Keratinocyte (primary cell): ENCODE data around the gene BID. TPM values are rescaled to one million over a fixed set of nuclear protein-coding genes. Genes with fewer than 3 reads are reported as not detected.

Experiments used
- DNase-seq: peaks from one replicate; pipeline ENCODE4 v3.0.0-alpha.2; 2011; ENCODE audit warnings: low read depth, missing footprints, low spot score
- FAIRE-seq: peaks from 2 replicates; lab custom pipeline; 2011; peaks lifted over from hg19 to GRCh38; lab: Jason Lieb, UNC
- H2AFZ ChIP-seq: 2 replicates; pipeline ENCODE4 v1.6.0; 2012; ENCODE audit warnings: low read length, control low read depth, inconsistent platforms; ENCODE audit not compliant: control insufficient read depth
- H3K27ac ChIP-seq: 2 replicates; pipeline ENCODE4 v1.5.1; 2011; ENCODE audit warnings: low read length; ENCODE audit not compliant: control insufficient read depth, insufficient read depth
- H3K27me3 ChIP-seq: 3 replicates; pipeline ENCODE4 v1.6.0; 2011; ENCODE audit warnings: low read length; ENCODE audit not compliant: control insufficient read depth, insufficient read depth; ENCODE audit errors: extremely low read depth
- H3K36me3 ChIP-seq, 2 experiments: 2 replicates in 1 of 2; 3 replicates in 1 of 2; pipeline ENCODE4 v1.5.1; 2011; ENCODE audit warnings: low read length in 2 of 2, mild to moderate bottlenecking in 1 of 2; ENCODE audit not compliant: control insufficient read depth in 2 of 2, insufficient read depth in 2 of 2; ENCODE audit errors: extremely low read depth in 1 of 2
- H3K4me1 ChIP-seq: 3 replicates; pipeline ENCODE4 v1.5.1; 2011; ENCODE audit warnings: low read length; ENCODE audit not compliant: control insufficient read depth, insufficient read depth; ENCODE audit errors: extremely low read depth
- H3K4me2 ChIP-seq: 3 replicates; pipeline ENCODE4 v1.6.0; 2011; ENCODE audit warnings: low read depth, low read length; ENCODE audit not compliant: control insufficient read depth, insufficient read depth; ENCODE audit errors: extremely low read depth
- H3K4me3 ChIP-seq, 3 experiments: fragments of 200-600 bp in 1 of 3; sonication (generic) in 1 of 3; 2 replicates in 2 of 3; 3 replicates in 1 of 3; pipeline ENCODE4 v1.5.1; 2011 to 2016; ENCODE audit warnings: low read length in 3 of 3, mild to moderate bottlenecking in 3 of 3, control low read depth in 2 of 3, inconsistent platforms in 1 of 3, low read depth in 1 of 3, mixed read lengths in 1 of 3, mixed run types in 1 of 3, moderate library complexity in 1 of 3; ENCODE audit not compliant: control insufficient read depth in 2 of 3, insufficient read depth in 2 of 3; ENCODE audit errors: extremely low read depth in 1 of 3
- H3K79me2 ChIP-seq: 2 replicates; pipeline ENCODE4 v1.6.0; 2012; ENCODE audit warnings: low read length; ENCODE audit not compliant: control insufficient read depth, insufficient read depth
- H3K9ac ChIP-seq: 3 replicates; pipeline ENCODE4 v1.6.0; 2011; ENCODE audit warnings: low read length; ENCODE audit not compliant: control insufficient read depth, insufficient read depth; ENCODE audit errors: extremely low read depth
- H3K9me1 ChIP-seq: 3 replicates; pipeline ENCODE4 v1.6.0; 2011; ENCODE audit warnings: low read length; ENCODE audit not compliant: control insufficient read depth, insufficient read depth; ENCODE audit errors: extremely low read depth
- H3K9me3 ChIP-seq: 2 replicates; pipeline ENCODE4 v1.5.1; 2012; ENCODE audit warnings: low read depth, low read length; ENCODE audit not compliant: control insufficient read depth
- H4K20me1 ChIP-seq: 3 replicates; pipeline ENCODE4 v1.6.0; 2011; ENCODE audit warnings: low read length; ENCODE audit not compliant: control insufficient read depth, insufficient read depth; ENCODE audit errors: extremely low read depth
- CTCF ChIP-seq, 3 experiments: IDR thresholded peaks in 1 of 3; conservative IDR thresholded peaks in 1 of 3; optimal IDR thresholded peaks in 1 of 3; 2 replicates in 2 of 3; 3 replicates in 1 of 3; pipeline versions ENCODE3 to v1.5.1; 2011; ENCODE audit warnings: low read length in 3 of 3, mild to moderate bottlenecking in 3 of 3, moderate library complexity in 2 of 3, control low read depth in 1 of 3, inconsistent platforms in 1 of 3; ENCODE audit not compliant: insufficient read depth in 2 of 3; ENCODE audit errors: extremely low read depth in 1 of 3
- EZH2 ChIP-seq: IDR thresholded peaks from one replicate; pipeline ENCODE4 v1.6.1; 2012; ENCODE audit warnings: inconsistent platforms, mild to moderate bottlenecking, low read length, moderate library complexity
- dilution Hi-C: fragments of 300-500 bp; cut with MboI; formaldehyde crosslinking; loops from one replicate; pipeline ENCODE4 v1.7.0; 2020; ENCODE audit warnings: low sequenced_read_pairs; ENCODE audit not compliant: extremely low pct_ligation_motif_present
- polyA plus RNA-seq, 5 experiments: library from polyadenylated mRNA; depleted of rRNA in 3 of 5; stranded (reverse) in 3 of 5; stranded (forward) in 1 of 5; unstranded in 1 of 5; fragments of >200 nt; gene quantifications; 1 replicate in 1 of 5; 2 replicates in 3 of 5; 3 replicates in 1 of 5; pipeline versions ENCODE4 v1.2.1 to v1.2.3, GENCODE V29; 2011 to 2012; ENCODE audit warnings: missing spikeins in 2 of 5, low read depth in 1 of 5, low replicate concordance in 1 of 5

Gene BID
- polyA plus RNA-seq, 1 donor (not counting 4 experiments of a cell fraction or from before 2014, with no cell fraction given): 46.0 TPM

GRCh38 chr22:17823226-17823625, 49.0 kb upstream of the BID start:
- H3K4me1 ChIP-seq: no peaks in the 10 kb centered on the region
- H3K4me2 ChIP-seq: no peak overlapping the region
- TF ChIP-seq EZH2 (no peak), CTCF (optimal IDR thresholded peaks at IDR 0.05 in 1 of 3, IDR thresholded peaks at IDR 0.05 in 1 of 3, conservative IDR thresholded peaks at IDR 0.05 in 1 of 3; ENCODE audit: extremely low read depth in 1 of 3, insufficient read depth in 2 of 3, low read length in 3 of 3) (no peak)
- H3K27ac ChIP-seq: no peak overlapping the region
- H3K79me2 ChIP-seq: no peaks in the 10 kb centered on the region
- no peaks in the 10 kb centered on the region for H3K9me1 ChIP-seq
- H3K4me3 ChIP-seq: no peak overlapping the region
- DNase-seq (no peak), FAIRE-seq (no peak)
- dilution Hi-C loops: no loop called here
- peaks cover 21 to 32% of the 10 kb centered on the region in 2 experiments for H3K36me3 ChIP-seq
- no peak overlapping the region for H3K9ac ChIP-seq
- H3K27me3 ChIP-seq: no peaks in the 10 kb centered on the region
- H2AFZ ChIP-seq: no peak overlapping the region
- no peaks in the 10 kb centered on the region for H4K20me1 ChIP-seq
- H3K9me3 ChIP-seq: no peaks in the 10 kb centered on the region

GRCh38 chr22:17822087-17822486, 47.8 kb upstream of the BID start:
- Histone ChIP-seq H3K9me3 (no peaks in the 10 kb centered on the region), H4K20me1 (no peaks in the 10 kb centered on the region), H2AFZ (no peak overlapping the region), H3K27me3 (no peaks in the 10 kb centered on the region), H3K27ac (no peak overlapping the region), H3K9me1 (no peaks in the 10 kb centered on the region), H3K9ac (no peak overlapping the region), H3K36me3 (peaks cover 24 to 26% of the 10 kb centered on the region in 2 experiments), H3K4me3 (no peak overlapping the region), H3K4me1 (no peaks in the 10 kb centered on the region), H3K79me2 (no peaks in the 10 kb centered on the region), H3K4me2 (no peak overlapping the region)
- dilution Hi-C loops: no loop called here
- no peak for FAIRE-seq
- TF ChIP-seq EZH2 (no peak), CTCF (optimal IDR thresholded peaks at IDR 0.05 in 1 of 3, IDR thresholded peaks at IDR 0.05 in 1 of 3, conservative IDR thresholded peaks at IDR 0.05 in 1 of 3; ENCODE audit: extremely low read depth in 1 of 3, insufficient read depth in 2 of 3, low read length in 3 of 3) (no peak)
- DNase-seq: no peak
